Neural cell (in vitro differentiated cells): ENCODE measurements around the gene CBX8.

Experiments used
- EP300 ChIP-seq: fragments of 450-650 bp; conservative IDR thresholded peaks from 2 replicates; pipeline ENCODE4 v1.6.1; 2014; ENCODE audit warnings: antibody characterized with exemption, mild to moderate bottlenecking, moderate library complexity; ENCODE audit not compliant: poor library complexity, severe bottlenecking
- EZH2 ChIP-seq: fragments of 200-600, 300-800 bp; shearing (Covaris generic), sonication (generic); IDR thresholded peaks from 2 replicates; pipeline ENCODE4 v1.6.1; 2014; ENCODE audit warnings: antibody characterized with exemption, low read length, borderline replicate concordance, mild to moderate bottlenecking; ENCODE audit not compliant: insufficient read depth, poor library complexity, severe bottlenecking
- MXI1 ChIP-seq: fragments of 450-650 bp; conservative IDR thresholded peaks from 2 replicates; pipeline ENCODE4 v1.6.1; 2014; ENCODE audit warnings: antibody characterized with exemption, mild to moderate bottlenecking; ENCODE audit not compliant: poor library complexity, severe bottlenecking
- POLR2AphosphoS5 ChIP-seq: IDR thresholded peaks from 2 replicates; pipeline ENCODE4 v1.6.1; 2012
- RAD21 ChIP-seq: fragments of 450-650 bp; conservative IDR thresholded peaks from 2 replicates; pipeline ENCODE4 v1.6.1; 2014; ENCODE audit warnings: antibody characterized with exemption, mild to moderate bottlenecking, moderate library complexity
- SMC3 ChIP-seq: fragments of 450-650 bp; conservative IDR thresholded peaks from 2 replicates; pipeline ENCODE4 v1.6.1; 2014; ENCODE audit warnings: antibody characterized with exemption, mild to moderate bottlenecking, moderate library complexity; ENCODE audit not compliant: poor library complexity
- TAF1 ChIP-seq: IDR thresholded peaks from 2 replicates; pipeline ENCODE4 v1.6.1; 2012; ENCODE audit warnings: low read depth
- TF ChIP-seq, protein P1 (sequence below): fragments of 450-650 bp; IDR thresholded peaks from 2 replicates; pipeline ENCODE4 v1.5.1; 2014; ENCODE audit warnings: antibody characterized with exemption, mild to moderate bottlenecking, moderate library complexity; ENCODE audit not compliant: poor library complexity, severe bottlenecking
- TF ChIP-seq, protein P2 (sequence below): IDR thresholded peaks from 2 replicates; pipeline ENCODE4 v1.6.1; 2012; ENCODE audit warnings: borderline replicate concordance

DNA sequence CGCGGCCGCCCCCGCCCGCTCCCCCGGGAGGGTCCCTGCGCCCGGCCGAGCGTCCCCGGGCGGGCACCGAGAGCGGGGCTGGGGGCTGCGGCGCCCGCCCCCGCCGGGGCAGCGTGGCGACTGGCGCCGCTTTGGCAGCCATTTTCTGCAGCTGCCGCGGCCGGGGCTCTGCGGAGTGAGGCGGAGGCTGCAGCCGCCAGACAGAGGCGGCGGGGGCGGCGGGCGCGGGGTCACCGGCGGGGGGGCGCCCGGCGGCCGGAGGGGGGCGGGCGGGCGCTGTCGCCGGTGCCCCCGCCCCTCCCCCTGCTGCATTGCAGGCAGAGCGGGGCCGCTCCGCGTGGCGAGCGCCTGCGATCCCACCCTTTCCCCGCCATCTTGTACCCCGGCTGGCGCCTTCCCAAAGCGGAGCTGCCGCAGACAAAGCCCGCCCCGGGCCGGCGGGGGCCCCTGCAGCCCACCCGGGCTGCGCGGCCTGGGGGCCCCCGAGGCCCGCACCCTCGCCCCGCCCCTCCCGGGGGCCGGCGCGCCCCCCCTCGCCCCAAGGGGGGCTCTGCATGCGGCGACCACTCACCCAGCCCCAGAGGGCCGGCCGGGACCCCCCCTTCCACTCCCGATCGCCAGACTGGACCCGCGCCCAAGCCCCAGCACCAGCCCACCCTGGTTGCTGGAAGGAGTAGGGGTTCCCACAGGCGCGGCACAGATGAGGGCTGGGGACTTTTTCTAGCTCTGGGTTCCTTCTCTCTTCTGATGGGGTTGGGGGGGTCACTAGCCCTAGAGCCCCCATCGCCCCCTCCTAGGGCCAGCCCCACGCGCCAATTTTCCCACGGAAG lies 16.6 kb upstream of the CBX8 start:
- TF ChIP-seq POLR2AphosphoS5 = no peak
- TF ChIP-seq, protein P1, sequence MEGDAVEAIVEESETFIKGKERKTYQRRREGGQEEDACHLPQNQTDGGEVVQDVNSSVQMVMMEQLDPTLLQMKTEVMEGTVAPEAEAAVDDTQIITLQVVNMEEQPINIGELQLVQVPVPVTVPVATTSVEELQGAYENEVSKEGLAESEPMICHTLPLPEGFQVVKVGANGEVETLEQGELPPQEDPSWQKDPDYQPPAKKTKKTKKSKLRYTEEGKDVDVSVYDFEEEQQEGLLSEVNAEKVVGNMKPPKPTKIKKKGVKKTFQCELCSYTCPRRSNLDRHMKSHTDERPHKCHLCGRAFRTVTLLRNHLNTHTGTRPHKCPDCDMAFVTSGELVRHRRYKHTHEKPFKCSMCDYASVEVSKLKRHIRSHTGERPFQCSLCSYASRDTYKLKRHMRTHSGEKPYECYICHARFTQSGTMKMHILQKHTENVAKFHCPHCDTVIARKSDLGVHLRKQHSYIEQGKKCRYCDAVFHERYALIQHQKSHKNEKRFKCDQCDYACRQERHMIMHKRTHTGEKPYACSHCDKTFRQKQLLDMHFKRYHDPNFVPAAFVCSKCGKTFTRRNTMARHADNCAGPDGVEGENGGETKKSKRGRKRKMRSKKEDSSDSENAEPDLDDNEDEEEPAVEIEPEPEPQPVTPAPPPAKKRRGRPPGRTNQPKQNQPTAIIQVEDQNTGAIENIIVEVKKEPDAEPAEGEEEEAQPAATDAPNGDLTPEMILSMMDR = no peak
- no peak for TF ChIP-seq RAD21
- TF ChIP-seq EZH2 = no peak
- TF ChIP-seq EP300 = no peak
- TF ChIP-seq SMC3 = no peak
- TF ChIP-seq TAF1 = no peak
- TF ChIP-seq, protein P2, sequence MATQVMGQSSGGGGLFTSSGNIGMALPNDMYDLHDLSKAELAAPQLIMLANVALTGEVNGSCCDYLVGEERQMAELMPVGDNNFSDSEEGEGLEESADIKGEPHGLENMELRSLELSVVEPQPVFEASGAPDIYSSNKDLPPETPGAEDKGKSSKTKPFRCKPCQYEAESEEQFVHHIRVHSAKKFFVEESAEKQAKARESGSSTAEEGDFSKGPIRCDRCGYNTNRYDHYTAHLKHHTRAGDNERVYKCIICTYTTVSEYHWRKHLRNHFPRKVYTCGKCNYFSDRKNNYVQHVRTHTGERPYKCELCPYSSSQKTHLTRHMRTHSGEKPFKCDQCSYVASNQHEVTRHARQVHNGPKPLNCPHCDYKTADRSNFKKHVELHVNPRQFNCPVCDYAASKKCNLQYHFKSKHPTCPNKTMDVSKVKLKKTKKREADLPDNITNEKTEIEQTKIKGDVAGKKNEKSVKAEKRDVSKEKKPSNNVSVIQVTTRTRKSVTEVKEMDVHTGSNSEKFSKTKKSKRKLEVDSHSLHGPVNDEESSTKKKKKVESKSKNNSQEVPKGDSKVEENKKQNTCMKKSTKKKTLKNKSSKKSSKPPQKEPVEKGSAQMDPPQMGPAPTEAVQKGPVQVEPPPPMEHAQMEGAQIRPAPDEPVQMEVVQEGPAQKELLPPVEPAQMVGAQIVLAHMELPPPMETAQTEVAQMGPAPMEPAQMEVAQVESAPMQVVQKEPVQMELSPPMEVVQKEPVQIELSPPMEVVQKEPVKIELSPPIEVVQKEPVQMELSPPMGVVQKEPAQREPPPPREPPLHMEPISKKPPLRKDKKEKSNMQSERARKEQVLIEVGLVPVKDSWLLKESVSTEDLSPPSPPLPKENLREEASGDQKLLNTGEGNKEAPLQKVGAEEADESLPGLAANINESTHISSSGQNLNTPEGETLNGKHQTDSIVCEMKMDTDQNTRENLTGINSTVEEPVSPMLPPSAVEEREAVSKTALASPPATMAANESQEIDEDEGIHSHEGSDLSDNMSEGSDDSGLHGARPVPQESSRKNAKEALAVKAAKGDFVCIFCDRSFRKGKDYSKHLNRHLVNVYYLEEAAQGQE = no peak
- TF ChIP-seq MXI1 = no peak
